Raji (cell line): Measurements from ENCODE around the gene OR51L1.
"Not testable (repeated sequence)": the region's sequence is repeated elsewhere in the genome, so short reads cannot be mapped to it uniquely, and the experiment has no call there.

Experiments used
- POLR2A ChIP-seq: IDR thresholded peaks from 2 replicates; pipeline ENCODE4 v1.6.1; 2011; ENCODE audit warnings: low read depth, low read length, control low read depth; ENCODE audit not compliant: insufficient read depth

OR51L1 gene

DNA sequence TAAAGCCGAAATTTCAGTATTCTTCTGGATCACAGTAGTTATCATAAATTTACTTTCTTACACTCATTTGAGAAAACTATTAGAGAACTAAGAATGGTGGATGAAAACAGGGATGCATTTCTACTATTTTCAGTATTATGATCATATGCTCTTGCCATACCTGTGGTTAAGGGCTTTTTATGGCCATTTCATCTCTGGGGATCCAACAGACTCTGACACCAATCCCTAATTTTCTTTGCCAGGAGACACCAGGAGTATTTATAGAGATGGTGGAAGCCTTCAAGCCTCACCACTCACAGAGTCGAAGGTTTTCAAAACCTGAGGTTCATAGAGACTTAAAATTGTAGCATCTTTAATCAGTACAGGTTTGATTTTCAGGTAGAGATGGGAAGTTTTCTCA, at the start of gene OR51L1:
OR51L1 (plus strand) TSS at position 301 of the 400 bp plus-strand sequence. CDS start 4,132 bp downstream, outside the sequence.
- no peak for TF ChIP-seq POLR2A

DNA sequence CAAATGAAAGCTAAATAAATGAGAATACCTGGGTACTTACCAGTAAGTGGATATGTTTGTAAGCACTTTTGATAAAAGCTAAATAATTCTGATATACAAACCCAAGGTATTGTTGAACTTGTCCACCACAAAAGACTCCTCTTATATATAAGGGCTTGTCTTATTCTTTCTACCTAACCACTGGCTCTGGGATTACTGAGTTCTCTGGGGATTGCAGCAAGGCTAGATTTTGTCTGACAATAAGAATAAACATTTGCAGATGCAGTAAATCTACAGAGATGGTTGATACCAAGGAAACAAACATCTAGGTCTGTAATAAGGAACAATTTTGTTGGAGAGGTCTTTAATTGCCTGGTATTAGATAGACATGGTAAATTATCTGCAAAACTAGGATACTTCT, 47.1 kb upstream of the OR51L1 start, which contains the start of gene OR51A4:
OR51A4 (minus strand) TSS at position 101 of the 400 bp plus-strand sequence. CDS start 505 bp downstream, outside the sequence.
- TF ChIP-seq POLR2A: no peak

DNA sequence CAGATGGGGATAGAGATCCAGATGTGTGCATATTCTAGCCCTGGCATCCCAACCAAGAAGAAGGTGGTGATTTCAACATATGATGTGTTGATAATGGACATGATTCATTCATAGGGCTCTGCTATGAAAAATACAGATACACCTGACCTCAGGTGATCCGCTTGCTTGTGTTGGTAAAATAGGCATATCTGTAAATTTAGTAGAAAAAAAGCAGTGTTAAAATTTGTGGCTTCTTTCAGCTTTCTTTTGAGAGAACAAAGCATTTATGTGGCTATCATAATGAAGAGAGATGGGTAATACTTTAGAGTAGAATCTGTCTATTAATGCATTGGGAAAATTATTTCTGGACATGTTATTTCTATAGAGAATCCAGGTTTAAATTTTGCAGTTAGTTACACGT, 39.0 kb upstream of the OR51L1 start, which contains the start of gene OR51A2:
OR51A2 (minus strand) TSS at position 101 of the 400 bp plus-strand sequence; CDS start at position 101, 0 bp downstream.
- not testable (repeated sequence) for TF ChIP-seq POLR2A

GRCh38 chr11:4957396-4957795, 37.3 kb upstream of the OR51L1 start:
- TF ChIP-seq POLR2A: no peak

DNA sequence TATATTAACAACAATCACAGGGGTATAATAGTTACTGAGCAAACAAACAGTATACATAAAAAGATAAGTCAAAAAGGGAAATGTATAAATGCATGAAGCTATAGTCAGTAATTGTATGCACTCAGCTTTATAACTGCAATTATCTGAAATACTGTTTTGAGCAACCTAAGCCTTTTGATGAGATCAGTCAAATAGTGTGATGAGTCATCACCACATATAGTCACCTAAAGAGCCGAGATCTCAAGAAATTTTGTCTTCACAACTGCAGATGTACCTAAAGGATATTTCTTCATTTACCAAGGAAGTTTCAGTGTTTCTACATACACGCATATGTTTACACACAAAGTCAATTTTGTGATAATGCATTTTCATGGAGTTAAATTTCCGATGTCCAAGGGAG, 33.8 kb upstream of the OR51L1 start:
- no peak for TF ChIP-seq POLR2A

DNA sequence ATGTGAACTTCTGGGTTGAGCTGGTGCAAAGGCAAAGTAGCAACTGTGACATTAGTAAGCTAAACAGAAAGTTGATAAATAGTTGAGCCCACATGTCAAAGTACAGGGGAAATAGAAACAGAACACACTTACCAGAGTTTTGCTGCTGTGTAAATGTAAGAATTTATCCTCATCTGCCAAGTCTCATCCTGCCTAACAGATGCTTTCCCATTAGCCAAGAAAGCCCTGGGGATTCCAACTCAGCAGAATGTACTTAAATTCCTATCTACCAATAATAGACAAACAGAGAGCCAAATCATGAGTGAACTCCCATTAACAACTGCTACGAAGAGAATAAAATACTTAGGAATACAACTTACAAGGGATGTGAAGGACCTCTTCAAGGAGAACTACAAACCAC, 31.8 kb upstream of the OR51L1 start:
- TF ChIP-seq POLR2A: no peak

- TF ChIP-seq POLR2A: no peak
Observed at GRCh38 chr11:4975436-4975835, 19.2 kb upstream of the OR51L1 start.

- TF ChIP-seq POLR2A: no peak
Observed at GRCh38 chr11:4979036-4979435, 15.6 kb upstream of the OR51L1 start.

GRCh38 chr11:4982678-4983077, 12.0 kb upstream of the OR51L1 start:
- TF ChIP-seq POLR2A: no peak

DNA sequence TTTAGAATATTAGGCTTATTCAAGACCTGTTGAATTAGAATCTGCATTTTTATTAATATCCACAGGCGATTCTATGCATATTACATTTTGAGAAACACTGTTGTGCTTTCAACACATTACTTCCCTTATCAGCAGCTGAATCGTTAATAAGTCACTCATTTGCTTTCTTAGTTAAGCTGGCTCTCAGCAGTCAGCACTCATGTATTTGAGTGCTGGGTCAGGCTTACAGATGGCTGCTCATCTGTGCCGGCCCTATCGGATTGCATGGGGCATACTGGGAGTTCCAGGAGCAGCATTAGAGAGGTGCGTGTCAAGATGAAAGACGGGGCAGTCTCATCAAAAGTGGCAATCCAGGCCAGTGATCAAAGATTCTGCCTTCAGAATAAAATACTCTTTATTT, 10.8 kb upstream of the OR51L1 start:
- TF ChIP-seq POLR2A: no peak

GRCh38 chr11:4991060-4991459, 3.6 kb upstream of the OR51L1 start:
- no peak for TF ChIP-seq POLR2A

DNA sequence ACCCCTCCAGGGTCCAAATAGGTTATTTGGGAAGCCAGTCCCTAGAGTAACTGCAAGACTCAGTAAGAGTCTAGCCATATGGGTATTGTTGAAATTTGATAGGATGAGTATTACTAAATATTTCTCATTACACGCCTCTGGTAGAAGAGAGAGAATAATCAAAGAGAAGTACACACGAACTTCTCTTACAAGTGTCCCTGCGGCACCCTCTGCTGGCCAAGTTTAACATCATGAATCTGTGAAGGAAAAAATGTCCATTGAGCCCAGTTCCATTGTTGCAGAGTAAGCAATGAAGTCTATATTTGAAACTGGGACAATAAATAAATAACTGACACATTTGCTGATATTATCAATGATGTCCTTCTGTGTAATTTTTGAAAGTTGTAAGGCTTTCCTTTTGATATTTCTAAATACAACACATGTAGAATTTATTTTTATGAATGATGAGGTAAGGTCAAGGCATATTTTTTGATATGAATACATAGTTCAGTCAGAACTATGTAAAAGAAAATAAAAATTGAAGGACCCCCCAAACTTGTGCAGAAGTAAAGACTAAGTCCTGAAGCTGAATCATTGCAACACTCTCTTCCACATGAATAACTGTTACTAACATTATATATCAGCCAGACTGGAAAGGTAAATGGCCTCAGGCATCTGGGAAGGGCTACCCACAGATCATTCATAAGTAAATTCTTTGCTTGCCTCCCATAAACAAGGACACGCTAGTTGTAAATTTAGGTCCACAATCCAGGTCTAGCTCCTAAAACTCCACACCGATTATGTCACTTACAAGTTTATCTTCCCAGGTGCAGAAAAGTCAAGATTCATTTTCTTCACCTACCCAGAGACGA, 10.0 kb downstream of the OR51L1 start:
- no peak for TF ChIP-seq POLR2A

- TF ChIP-seq POLR2A: no peak
Observed at GRCh38 chr11:5007561-5007960, 12.9 kb downstream of the OR51L1 start.

GRCh38 chr11:5011254-5011653, 16.6 kb downstream of the OR51L1 start:
- TF ChIP-seq POLR2A: no peak

DNA sequence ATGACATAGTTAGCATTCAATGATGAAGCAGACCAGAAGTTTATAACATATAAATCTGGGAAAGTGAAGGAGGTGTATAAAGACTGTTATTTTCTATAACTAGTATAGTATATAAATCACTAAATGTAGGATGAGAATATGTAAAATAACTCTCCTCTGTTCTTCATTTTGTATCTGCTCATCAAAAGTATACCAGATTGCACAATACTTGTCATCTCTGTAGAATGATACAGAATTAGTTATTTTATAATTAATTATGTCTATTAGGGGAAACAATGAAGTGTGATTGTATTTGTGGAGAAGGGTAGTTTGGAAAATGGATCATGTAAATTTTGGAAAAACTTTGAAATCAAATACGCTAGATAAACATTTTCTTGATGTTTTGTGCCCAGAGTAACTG, 18.4 kb downstream of the OR51L1 start:
- no peak for TF ChIP-seq POLR2A

GRCh38 chr11:5021996-5022395, 27.3 kb downstream of the OR51L1 start:
- TF ChIP-seq POLR2A: no peak
